HG03159 (cell line): Measurements from ENCODE around the gene NCKAP5L.
"Not testable (repeated sequence)": the region's sequence is repeated elsewhere in the genome, so short reads cannot be mapped to it uniquely, and the experiment has no call there.

Source experiments
- ATAC-seq: cut with Tn5 transposase; IDR thresholded peaks from one replicate; pipeline ENCODE4 v1.9.1; 2021; ENCODE audit warnings: mild to moderate bottlenecking, moderate library complexity; ENCODE audit not compliant: unreplicated experiment

Gene NCKAP5L

DNA sequence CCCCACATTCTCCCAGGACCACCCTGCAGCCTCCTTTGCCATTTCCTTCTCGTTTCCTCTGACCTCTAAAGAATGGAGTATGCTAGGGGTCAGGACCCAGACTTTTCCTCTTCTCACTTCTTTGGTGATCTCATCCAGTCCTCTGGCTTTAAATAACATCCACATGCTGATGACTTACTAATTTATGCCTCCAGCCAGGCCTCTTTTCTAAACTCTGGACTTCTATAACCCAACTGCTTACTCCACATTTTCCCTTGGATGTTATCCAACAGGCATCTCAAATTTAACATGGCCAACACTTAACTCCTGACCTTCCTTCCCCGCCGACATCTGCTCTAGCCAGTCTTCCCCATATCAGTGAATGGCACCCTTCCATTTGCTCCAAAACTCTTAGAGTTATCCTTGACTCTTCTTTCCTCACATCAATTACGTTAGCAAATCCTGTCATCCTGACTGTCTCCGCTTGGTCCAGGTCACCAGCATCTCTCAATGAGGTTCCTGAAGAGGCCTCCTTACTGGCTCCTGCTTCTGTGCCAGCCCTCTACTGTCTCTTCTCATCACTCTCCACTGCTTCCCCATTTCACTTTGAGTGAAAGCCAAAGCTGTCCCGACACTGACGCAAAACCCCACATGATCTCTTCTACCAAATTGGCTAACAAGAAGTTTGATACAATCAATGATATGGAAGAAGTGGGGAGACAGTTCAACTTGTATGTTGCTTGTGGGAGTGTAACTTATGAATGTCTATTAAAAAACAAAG lies 44.1 kb downstream of the NCKAP5L start:
- ATAC-seq: no peak

DNA sequence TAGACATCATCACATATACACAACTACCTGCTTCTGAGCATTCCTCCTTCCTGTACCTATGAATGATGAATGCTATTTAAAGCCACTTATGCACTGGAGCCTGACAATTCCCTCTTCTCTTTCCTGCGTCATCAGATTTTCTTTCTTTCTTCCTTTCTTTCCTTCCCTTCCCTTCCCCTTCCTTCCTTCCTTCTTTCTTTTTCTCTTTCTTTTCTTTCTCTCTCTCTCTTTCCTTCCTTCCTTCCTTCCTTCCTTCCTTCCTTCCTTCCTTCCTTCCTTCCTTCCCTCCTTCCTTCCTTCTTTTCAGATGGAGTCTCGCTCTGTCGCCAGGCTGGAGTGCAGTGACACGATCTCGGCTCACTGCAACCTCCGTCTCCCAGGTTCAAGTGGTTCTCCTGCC lies 47.3 kb downstream of the NCKAP5L start:
- ATAC-seq: not testable (repeated sequence)

DNA sequence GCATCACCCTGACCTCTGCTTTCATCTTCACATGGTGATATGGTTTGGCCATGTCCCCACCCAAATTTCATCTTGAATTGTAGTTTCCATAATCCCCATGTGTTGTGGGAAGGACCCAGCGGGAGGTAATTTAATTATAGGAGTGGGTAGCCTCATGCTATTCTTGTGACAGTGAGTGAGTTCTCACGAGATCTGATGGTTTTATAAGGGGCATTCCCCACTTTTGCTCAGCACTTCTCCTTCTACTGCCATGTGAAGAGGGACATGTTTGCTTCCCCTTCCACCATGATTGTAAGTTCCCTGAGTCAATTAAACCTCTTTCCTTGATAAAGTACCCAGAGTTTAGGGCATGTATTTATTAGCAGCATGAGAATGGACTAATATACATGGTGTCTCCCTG lies 48.6 kb downstream of the NCKAP5L start:
- no peak for ATAC-seq

DNA sequence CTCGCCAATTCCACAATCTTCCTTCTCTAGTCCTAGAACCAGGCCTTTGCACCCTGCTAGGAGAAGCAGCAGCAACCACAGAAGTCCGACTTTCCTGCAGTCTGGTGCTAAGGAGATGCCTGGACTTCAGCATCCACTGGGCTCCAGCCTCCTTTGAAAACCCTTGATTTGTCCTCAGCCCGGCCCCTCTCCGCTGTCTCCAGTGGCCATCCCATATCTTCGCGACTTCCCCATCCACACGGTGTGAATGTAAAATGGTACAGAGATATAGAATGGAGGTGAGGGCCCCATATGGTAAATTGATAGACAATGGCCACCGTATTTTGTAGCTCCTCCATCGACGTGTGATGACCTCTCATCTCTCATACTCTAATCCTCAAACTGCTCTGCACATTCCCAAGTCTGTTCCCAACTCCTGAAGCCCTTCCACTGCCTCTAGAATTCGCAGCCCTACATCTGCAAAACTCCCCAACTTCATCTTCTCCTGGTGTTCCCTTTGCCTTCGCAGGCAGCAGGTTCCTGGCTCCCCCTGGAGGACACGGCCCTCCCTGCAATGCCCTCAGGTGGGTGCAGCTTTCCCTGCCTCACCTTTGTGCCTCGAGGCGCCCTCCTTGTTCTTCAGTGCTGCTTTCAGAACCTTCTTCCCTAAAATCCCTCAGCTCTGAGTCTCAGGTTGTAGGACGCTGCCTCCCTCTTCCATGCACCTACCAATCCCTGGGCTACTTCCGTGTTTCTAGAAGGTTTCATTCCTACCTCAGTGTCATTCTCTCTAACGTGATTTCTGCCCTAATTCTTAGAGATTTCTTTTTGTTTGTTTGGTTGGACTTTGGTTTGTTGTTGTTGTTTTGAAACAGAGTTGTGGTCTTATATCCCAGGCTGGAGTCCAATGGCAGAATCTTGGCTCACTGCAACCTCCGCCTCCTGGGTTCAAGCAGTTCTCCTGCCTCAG lies 50.1 kb downstream of the NCKAP5L start:
- ATAC-seq: no peak

DNA sequence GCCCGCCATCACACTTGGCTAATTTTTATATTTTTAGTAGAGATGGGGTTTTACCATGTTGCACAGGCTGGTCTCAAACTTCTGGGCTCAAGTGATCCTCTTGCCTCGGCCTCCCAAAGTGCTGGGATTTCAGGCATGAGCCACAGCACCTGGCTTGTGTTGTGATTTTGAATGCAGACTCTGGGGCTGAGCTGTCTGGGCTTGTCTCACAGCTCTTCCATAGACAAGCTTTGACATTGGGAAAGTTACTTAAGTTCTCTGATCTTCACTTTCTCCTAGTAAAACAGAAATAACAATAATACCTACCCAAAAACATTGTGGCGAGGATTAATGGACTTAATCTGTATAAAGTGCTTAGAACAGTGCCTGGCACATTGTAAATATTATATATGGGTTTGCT lies 50.9 kb downstream of the NCKAP5L start:
- ATAC-seq: no peak

DNA sequence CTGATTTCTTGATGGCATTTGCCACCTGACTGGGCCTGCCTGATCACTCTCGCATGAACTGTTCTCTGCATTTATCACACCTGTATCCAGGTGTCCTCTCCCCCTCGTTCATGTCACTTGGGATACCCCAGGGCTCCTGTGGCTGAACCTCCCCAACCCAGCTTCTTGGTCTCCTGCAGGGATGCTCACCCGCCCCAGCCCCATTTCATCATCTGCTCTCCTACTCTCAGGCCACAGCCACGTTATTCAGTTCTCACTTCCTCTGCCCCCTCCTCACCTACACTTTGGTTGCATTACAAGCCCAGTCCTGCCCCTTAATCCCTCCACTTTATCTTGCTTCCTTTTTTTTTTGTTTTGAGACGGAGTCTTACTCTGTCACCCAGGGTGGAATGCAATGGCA lies 51.4 kb downstream of the NCKAP5L start:
- no peak for ATAC-seq

DNA sequence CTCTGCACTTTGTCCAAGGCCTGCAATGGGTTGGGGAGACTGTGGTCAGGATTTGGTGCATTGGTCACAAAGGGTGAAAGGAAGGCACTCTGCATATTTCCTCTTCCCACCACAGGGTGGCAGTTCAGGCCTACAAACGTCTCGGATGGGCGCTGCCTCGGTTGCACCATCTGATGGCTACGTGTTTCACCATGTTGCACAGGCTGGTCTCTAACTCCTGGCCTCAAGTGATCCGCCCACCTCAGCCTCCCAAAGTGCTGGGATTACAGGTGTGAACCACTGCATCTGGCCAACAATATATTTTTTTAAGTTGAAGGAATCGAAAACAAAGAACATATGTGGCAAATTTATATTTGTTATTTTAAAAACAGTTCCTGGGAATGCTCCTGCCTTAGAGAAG lies 51.8 kb downstream of the NCKAP5L start:
- no peak for ATAC-seq

DNA sequence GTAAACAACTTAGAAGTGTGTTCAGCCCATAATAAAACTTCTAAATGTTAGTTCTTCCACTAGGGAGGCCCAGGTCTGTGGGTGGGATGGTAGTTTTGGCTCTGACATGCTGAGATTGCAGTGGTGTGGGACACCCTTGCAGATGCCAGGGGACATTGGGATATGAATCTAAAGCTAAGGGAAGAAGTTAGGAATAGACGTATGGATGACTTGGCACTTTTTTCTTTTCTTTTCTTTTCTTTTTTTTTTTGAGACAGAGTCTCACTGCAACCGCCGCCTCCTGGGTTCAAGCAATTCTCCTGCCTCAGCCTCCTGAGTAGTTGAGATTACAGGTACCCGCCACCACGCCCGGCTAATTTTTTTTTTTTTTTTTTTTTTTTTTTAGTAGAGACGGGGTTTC lies 55.1 kb downstream of the NCKAP5L start:
- ATAC-seq: not testable (repeated sequence)

DNA sequence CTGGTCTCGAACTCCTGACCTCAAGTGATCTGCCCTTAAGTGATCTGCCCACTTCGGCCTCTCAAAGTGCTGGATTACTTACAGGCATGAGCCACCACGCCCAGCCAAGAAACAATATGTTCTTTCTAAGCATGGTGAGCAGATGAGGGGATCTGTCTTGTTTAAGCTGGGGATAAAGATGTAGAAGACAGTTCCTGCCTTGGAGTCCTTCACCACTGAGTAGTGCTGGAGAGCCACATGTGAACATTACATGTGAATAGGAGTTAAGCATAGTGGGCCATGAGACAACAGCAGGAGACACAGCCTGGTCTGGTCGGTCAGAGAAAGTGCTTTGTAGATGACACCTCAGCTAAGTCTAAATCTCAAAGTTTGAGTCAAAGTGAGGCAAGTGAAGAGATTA lies 60.9 kb downstream of the NCKAP5L start:
- ATAC-seq: no peak

DNA sequence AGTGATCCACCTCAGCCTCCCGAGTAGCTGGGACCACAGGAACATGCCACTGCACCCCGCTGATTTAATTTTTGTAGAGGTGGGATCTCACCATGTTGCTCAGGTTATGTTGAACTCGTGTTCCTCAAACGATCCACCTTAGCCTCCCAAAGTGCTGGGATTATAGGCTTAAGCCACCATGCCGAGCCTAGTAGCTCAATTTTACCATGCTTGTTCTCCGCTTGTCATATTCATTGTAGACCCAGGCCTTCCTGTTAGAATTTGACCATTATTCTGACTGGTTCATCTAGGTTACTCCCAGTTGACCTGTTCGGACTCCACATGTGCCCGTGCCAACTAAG lies 62.1 kb downstream of the NCKAP5L start:
- ATAC-seq: no peak

DNA sequence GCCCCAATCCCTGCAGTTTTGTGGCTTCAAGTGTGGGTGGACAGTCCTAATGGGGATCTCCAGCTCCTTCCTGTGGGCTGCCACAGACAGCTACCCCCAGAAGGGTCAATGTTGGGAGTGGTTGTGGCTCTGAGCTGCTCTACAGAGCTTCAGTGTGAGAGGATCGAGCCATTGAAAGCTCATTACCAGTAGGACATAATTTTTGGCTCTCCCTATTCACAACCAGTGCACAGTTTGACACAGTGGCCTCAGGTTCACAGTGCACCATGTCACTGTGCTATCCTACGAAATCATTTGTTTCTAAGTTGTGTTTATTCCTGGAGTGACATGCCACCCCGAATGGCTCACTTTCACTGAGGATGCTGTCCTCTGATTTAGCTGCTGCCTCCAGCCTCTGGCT lies 64.1 kb downstream of the NCKAP5L start:
- no peak for ATAC-seq

DNA sequence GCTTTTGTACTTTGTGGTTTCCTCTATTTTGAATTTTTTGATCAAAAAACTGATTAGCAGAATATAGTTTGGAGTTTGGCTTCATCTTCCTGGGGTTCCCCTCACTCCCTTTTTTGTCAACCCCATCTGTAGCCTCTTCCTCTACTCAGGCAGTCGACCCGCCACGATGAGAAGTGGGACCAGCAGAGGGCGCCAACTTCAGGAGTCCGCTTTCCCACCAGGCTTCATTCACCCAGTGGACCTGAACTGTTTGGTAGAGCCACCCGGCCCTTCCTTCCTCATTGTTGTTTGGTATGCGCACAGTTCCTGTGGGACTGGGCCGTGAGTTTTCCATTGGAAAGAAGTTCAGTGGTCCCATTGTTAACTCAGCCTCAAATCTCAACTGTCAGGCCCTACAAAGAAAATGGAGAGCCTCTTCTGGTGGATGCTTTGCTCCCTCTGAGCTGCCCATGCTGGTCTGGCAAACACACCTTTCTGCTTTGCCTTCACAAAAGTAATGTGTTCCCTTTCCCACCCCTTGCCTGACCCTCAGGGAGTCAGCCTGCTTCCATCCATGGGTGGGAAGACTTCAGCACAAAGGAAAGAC lies 65.1 kb downstream of the NCKAP5L start:
- ATAC-seq: no peak

DNA sequence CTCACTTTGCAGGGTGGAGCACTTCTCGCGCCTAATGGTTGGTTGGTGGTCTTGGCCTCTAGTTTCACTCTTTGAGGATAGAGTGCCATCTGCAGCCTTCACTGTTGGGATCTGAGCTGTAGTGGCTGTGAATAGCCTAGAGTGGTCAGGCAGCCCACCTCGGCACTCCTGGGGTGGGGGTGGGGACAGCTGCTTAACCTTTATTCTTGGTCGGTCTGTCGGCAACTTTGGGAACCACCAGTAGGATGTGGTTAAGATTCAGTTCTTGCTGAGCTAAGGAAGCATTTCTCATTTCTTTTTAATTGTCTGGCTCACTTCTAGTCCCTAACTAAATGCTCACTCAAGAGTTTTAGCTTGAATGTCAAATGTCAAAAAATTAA lies 65.8 kb downstream of the NCKAP5L start:
- no peak for ATAC-seq

DNA sequence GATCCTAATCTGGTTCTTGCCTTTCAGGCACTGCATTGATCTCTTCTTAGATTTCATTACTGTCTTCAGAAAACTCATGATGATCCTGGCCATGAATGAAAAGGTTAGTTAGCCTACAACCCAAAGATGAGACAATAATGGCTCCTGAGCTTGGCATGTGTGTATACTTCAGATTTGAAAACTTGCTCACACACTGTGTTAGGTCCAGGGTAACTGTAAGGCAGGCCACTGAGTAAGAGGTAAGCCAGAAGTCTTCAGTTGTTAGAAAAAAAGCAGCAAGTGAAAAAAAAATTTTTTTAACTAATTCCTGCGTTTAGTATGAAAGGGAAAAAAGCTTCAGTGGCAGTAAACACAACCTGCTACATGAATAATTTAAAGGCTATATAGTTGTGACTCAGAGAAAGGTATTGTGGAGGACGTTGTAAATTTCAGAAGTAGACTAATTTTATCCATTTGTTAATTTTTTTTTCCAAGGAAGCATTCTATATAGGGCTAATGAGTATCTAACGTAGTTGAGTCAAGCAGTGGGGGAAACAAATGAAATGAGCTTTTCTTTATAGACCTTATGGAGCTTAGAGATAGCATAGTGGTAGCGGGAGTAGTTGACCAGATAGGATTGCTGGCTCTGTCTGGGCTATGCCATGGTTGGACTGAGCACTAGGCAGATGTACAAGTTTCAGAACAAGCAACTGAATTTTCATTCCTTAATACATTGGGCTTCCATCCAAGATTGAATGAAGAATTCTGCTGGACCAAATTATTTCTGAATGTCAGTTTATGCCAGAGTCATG lies 66.3 kb downstream of the NCKAP5L start:
- no peak for ATAC-seq

DNA sequence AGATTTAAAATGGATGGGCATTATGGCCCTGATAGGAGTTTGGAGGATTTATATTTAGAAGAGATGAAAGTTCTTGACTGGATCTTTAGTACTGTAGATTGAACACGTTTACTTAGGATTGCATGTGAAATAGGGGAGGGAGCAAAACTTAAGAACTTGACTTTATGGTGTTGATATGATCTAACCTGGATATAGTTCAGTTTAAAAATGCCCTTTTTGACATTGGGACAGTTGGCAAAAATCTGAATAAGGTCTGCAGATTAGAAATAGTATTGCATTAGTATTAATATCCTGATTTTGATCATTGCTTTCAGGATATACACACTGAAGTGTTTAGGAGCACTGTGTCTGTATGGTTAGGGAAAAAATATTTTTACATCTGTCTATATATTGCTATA lies 77.2 kb downstream of the NCKAP5L start:
- no peak for ATAC-seq

DNA sequence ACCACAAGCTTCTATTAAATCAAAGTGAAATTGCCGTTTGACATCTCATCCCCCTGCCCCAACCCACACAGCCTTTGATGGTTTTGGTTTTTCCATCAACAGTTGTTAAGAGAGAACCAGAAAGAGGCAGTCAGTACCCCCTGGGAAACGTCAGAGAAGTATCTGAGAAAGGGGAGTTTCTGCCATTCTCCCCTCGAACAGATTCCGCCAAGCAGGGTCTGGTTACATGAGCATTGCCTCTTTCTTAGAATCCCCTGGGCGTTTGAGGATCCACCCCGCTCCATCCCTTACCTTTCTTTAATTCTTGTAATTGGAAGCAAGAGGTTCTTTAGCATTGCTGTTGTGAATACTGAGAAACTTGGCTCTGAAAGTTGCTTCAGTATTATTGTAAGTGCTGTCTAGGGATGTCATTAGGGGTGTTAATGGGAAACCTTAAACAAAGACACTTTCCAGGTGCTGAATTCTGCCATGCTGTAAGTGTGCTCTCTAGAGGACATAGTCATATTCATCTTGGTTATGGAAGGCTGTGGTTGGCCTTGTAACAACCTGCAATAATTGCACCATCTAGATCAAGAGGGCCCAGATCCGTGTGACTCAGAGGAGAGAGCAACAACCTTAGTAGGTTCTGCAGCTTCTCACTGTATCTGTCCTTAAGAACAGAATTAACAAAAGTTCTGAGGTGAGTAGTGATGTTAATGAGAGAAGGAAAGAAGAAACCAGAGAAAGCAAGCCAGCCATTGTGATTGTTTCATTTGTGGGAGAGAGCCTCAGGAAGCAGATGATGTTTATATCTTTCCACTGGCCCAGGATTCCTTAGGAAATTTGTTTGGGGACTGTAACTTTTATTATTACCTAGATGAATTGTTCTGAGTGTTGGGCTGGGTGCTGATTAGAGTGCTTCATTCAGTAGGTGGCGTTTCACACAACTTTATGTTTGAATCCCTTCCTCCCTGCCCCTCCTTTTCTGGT lies 77.9 kb downstream of the NCKAP5L start:
- ATAC-seq: no peak

DNA sequence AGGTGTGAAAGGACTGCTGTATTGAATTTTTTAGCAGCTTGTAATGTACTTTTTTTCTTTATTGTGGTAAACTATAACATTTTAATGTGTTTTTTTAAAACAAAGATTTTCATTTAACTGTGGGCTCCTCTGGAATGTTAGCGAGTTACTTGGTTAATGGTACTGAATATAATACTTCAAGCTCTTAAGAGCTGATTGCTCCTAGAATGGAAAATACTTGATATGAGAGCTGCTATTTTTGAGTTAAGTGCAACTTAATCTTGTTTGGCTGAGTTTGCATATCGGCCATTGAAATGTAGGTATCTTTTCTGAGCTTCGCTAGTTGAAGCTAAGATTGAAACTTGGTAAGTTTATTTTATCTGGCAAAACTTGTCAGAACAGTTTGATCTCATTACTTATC lies 79.4 kb downstream of the NCKAP5L start:
- no peak for ATAC-seq

DNA sequence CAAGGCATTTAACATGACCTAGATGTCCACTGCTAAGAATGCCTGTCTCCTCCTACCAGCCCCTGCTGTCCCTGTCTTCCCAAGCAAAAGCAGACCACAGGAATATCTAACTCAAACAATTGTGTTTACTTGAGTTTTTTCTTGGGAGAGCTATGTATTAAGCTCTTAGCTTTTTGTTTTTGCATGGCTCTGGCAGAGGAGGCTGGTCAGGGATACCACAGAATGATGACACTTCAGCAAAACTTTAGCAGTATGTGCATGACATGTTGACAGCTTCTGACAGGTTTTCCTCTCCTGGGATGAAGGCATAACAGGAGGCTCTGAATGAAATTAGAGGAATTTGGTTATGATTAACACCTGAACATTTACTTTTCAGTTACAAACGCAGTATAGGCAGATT lies 79.9 kb downstream of the NCKAP5L start:
- ATAC-seq: no peak

DNA sequence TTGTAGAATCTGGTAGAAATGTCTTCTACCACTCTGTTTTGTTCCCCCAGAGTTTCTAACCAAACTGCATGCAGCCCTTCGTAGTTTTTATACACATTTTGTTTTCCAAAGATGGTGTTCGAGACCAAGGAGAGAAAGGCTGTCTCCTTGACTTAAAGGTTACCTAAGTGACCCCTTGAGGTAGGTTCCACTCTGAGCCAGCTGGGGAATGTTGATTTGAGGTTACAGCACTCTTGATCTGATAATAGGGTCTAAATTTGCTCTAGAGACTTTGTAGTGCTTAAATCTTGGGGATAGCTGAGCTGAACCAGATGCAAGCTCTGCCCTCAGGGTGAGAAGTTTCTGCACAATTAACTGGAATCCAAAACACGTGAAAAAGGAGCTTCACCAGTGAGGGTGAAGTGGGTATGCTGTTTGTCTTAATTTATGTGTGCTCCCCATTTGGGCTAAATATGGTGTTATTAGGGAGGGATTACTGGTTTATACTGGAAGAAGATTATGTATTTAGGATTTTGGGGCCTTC lies 83.8 kb downstream of the NCKAP5L start:
- ATAC-seq: no peak
